ENCODE data around the gene RSAD1. TPM values are rescaled to one million over a fixed set of nuclear protein-coding genes. Genes with fewer than 3 reads are reported as not detected.

The RSAD1 gene
- total RNA-seq, 1 donor from 2014 or later: 42.2 TPM

DNA sequence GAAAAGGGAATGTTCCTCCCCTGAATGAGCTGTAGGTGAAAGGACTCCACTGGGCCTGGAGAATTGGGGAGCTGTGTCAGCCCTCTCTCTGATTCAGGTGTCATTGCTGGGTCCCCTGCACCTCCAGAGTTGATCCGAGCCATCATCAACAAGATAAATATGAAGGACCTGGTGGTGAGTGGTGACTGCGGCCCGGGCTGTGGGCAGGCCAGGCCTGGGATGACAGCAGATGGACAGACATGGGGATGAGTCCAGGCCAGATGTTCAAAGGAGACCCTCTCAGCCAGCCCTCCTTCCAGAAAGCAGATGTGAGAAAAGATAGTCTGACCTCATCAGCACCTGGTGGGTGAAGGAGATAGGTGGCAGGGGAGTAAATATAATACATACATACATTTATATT is 14.5 kb upstream of the RSAD1 start:
- intact Hi-C loops (cut with micrococcal nuclease): no loop called here
- CTCF ChIA-PET: no interaction called here
- no peak for ATAC-seq (ENCODE audit: low read depth)
- peaks cover 16% of the 10 kb centered on the region for H3K36me3 Mint-ChIP-seq (ENCODE audit: low read depth)
- H3K27ac Mint-ChIP-seq: no peak overlapping the region
- POLR2A ChIA-PET: no interaction called here
- H3K4me1 Mint-ChIP-seq: peaks cover 36% of the 10 kb centered on the region
- H3K9me3 Mint-ChIP-seq: no peaks in the 10 kb centered on the region
- no peak for DNase-seq
- H3K4me3 Mint-ChIP-seq: no peak overlapping the region
- peaks cover 8% of the 10 kb centered on the region for H3K27me3 Mint-ChIP-seq
- TF ChIP-seq, protein P1, sequence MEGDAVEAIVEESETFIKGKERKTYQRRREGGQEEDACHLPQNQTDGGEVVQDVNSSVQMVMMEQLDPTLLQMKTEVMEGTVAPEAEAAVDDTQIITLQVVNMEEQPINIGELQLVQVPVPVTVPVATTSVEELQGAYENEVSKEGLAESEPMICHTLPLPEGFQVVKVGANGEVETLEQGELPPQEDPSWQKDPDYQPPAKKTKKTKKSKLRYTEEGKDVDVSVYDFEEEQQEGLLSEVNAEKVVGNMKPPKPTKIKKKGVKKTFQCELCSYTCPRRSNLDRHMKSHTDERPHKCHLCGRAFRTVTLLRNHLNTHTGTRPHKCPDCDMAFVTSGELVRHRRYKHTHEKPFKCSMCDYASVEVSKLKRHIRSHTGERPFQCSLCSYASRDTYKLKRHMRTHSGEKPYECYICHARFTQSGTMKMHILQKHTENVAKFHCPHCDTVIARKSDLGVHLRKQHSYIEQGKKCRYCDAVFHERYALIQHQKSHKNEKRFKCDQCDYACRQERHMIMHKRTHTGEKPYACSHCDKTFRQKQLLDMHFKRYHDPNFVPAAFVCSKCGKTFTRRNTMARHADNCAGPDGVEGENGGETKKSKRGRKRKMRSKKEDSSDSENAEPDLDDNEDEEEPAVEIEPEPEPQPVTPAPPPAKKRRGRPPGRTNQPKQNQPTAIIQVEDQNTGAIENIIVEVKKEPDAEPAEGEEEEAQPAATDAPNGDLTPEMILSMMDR (IDR thresholded peaks at IDR 0.05): no peak

DNA sequence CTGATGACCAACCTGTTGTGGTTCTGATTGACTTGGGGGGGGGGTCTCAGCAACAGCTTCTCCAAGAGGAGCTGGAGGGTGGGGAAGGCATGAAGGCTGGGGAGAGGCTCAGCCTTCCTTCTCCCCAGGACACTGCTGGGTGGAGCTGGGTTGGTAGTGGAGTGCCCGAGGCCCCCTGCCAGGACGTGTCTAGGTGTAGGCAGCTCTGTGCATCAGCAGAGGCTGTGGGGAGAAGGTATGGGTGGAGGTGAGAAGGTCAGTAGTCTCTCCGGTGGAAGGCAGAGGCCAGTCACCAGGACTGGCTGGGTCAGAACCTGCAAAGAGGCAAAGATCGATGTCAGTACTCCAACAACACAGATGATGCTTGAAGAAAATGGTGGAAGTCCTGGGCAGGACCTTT is 13.9 kb upstream of the RSAD1 start:
- ChIA-PET POLR2A (no interaction called here), CTCF (no interaction called here)
- Mint-ChIP-seq H3K36me3 (ENCODE audit: low read depth) (peaks cover 16% of the 10 kb centered on the region), H3K27ac (no peak overlapping the region), H3K4me3 (no peak overlapping the region), H3K9me3 (no peaks in the 10 kb centered on the region), H3K4me1 (peaks cover 39% of the 10 kb centered on the region), H3K27me3 (peaks cover 8% of the 10 kb centered on the region)
- TF ChIP-seq, protein P1 (IDR thresholded peaks at IDR 0.05): no peak
- intact Hi-C loops (cut with micrococcal nuclease): no loop called here
- ATAC-seq (ENCODE audit: low read depth) (no peak), DNase-seq (no peak)

DNA sequence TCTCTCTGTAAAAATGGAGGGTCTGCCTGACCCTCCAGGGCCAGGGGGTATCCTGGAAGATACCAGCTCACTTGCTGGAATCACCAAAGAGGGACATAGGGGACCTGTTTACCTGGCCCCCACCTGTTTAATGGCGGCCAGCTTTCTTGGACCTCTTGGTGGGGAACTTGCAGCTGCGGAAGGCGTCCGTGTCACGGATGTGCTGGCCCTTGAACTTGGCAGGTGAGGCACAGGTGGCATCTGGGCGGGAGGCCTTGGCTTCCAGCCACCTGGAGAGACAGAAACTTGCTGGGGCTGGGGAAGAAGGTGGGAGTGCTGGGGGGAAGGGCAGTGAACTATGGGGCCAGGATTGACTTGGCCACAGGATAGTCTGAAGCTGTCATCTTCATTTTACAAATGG is 13.5 kb upstream of the RSAD1 start:
- H3K4me1 Mint-ChIP-seq: peaks cover 39% of the 10 kb centered on the region
- TF ChIP-seq, protein P1 (IDR thresholded peaks at IDR 0.05): no peak
- intact Hi-C loops (cut with micrococcal nuclease): no loop called here
- ChIA-PET CTCF (no interaction called here), POLR2A (no interaction called here)
- no peak overlapping the region for H3K4me3 Mint-ChIP-seq
- no peak for DNase-seq
- ATAC-seq (ENCODE audit: low read depth): no peak
- peaks cover 16% of the 10 kb centered on the region for H3K36me3 Mint-ChIP-seq (ENCODE audit: low read depth)
- peaks cover 8% of the 10 kb centered on the region for H3K27me3 Mint-ChIP-seq
- no peak overlapping the region for H3K27ac Mint-ChIP-seq
- H3K9me3 Mint-ChIP-seq: no peaks in the 10 kb centered on the region

DNA sequence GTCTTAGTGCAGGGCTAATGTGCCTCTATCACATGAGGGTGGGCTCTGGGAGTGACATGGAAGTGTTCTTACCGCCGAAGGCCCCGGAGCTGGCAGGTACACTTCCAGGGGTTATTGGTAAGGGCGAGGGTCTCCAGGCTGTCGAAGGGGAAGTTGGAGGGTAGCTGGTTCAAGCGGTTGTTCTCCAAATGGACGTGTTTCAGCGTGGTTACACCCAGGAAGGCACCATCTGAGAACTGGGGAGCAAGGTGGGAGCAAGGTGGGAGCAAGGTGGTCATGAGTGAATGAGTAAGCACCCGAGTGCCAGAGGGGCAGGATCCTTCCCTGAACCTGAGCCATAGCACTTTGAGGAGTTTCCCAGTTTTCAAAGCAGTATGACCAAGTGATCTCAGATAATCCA is 13.0 kb upstream of the RSAD1 start:
- ATAC-seq (ENCODE audit: low read depth) (no peak), DNase-seq (no peak)
- intact Hi-C loops (cut with micrococcal nuclease): no loop called here
- peaks cover 16% of the 10 kb centered on the region for H3K36me3 Mint-ChIP-seq (ENCODE audit: low read depth)
- H3K4me3 Mint-ChIP-seq: no peak overlapping the region
- POLR2A ChIA-PET: interaction anchor here (0.6 to 1.0 kb wide), 2 partner anchors 14 to 68 kb away, joined by 4 read pairs; no protein-coding TSS in a partner anchor
- TF ChIP-seq, protein P1 (IDR thresholded peaks at IDR 0.05): no peak
- peaks cover 39% of the 10 kb centered on the region for H3K4me1 Mint-ChIP-seq
- CTCF ChIA-PET: no interaction called here
- peaks cover 8% of the 10 kb centered on the region for H3K27me3 Mint-ChIP-seq
- H3K27ac Mint-ChIP-seq: no peak overlapping the region
- H3K9me3 Mint-ChIP-seq: no peaks in the 10 kb centered on the region

- no peak for ATAC-seq (ENCODE audit: low read depth)
- POLR2A ChIA-PET: interaction anchor here (0.6 to 1.0 kb wide), 3 partner anchors 12 to 69 kb away, joined by 4 to 5 read pairs (median 4); no protein-coding TSS in a partner anchor
- intact Hi-C loops (cut with micrococcal nuclease): no loop called here
- TF ChIP-seq, protein P1 (IDR thresholded peaks at IDR 0.05): no peak
- Mint-ChIP-seq H3K36me3 (ENCODE audit: low read depth) (peaks cover 14% of the 10 kb centered on the region), H3K4me1 (peaks cover 39% of the 10 kb centered on the region), H3K4me3 (peak overlapping the region; percentile 11), H3K9me3 (no peaks in the 10 kb centered on the region), H3K27ac (no peak overlapping the region), H3K27me3 (peaks cover 10% of the 10 kb centered on the region)
- no peak for DNase-seq
- CTCF ChIA-PET: no interaction called here
Observed at GRCh38 chr17:50466371-50467113, 12.1 kb upstream of the RSAD1 start.

Measured in activated B cell treated with CpG ODN at 0.5 μM for 24 hours (primary cell).